Measurements from ENCODE around the gene RABGAP1. TPM values are rescaled to one million over a fixed set of nuclear protein-coding genes. Genes with fewer than 3 reads are reported as not detected.

Gene RABGAP1
- total RNA-seq, 3 donors from 2014 or later (not counting 1 experiment from before 2014, with no cell fraction given) = 37.4 to 49.2 (median 43.0) TPM

GRCh38 chr9:122949696-122950095 lies 8.9 kb downstream of the RABGAP1 start:
- Histone ChIP-seq H3K4me1 (ENCODE audit: control insufficient read depth, insufficient read depth, low read length) (no peaks in the 10 kb centered on the region), H3K9me3 (ENCODE audit: control insufficient read depth, insufficient read depth, low read length) (no peaks in the 10 kb centered on the region), H3K27me3 (ENCODE audit: control insufficient read depth, insufficient read depth, low read length) (no peaks in the 10 kb centered on the region), H3K4me3 (ENCODE audit: low read length) (no peak overlapping the region), H3K27ac (ENCODE audit: low read length) (no peak overlapping the region), H3K36me3 (ENCODE audit: control insufficient read depth, insufficient read depth, low read length) (no peaks in the 10 kb centered on the region)
- H3K4me3 Mint-ChIP-seq = no peak overlapping the region
- intact Hi-C loops (cut with micrococcal nuclease) = no loop called here
- WGBS (ENCODE audit: insufficient coverage) = 93% methylated on average over 1 of the region's 1 CpG
- no peak for TF ChIP-seq CTCF (IDR thresholded peaks at IDR 0.05)
- no peak overlapping the region for H3K27ac Mint-ChIP-seq
- H3K9me3 Mint-ChIP-seq = no peaks in the 10 kb centered on the region
- ATAC-seq (no peak), DNase-seq (no peak)
- peaks cover 33 to 40% of the 10 kb centered on the region in 2 donors for H3K4me1 Mint-ChIP-seq
- no peaks in the 10 kb centered on the region for H3K27me3 Mint-ChIP-seq (ENCODE audit: low read depth in 2 of 2)
- H3K36me3 Mint-ChIP-seq = no peaks in the 10 kb centered on the region

GRCh38 chr9:122950263-122950662 lies 9.4 kb downstream of the RABGAP1 start:
- Mint-ChIP-seq H3K4me1 (peaks cover 35 to 44% of the 10 kb centered on the region in 2 donors), H3K27ac (no peak overlapping the region), H3K9me3 (no peaks in the 10 kb centered on the region), H3K36me3 (no peaks in the 10 kb centered on the region), H3K27me3 (ENCODE audit: low read depth in 2 of 2) (no peaks in the 10 kb centered on the region), H3K4me3 (no peak overlapping the region)
- no peaks in the 10 kb centered on the region for H3K4me1 ChIP-seq (ENCODE audit: control insufficient read depth, insufficient read depth, low read length)
- H3K9me3 ChIP-seq (ENCODE audit: control insufficient read depth, insufficient read depth, low read length) = no peaks in the 10 kb centered on the region
- intact Hi-C loops (cut with micrococcal nuclease) = no loop called here
- H3K36me3 ChIP-seq (ENCODE audit: control insufficient read depth, insufficient read depth, low read length) = no peaks in the 10 kb centered on the region
- ATAC-seq (no peak), DNase-seq (no peak)
- TF ChIP-seq CTCF (IDR thresholded peaks at IDR 0.05) = no peak
- WGBS (ENCODE audit: insufficient coverage) = 96% methylated on average over 3 of the region's 3 CpGs
- no peaks in the 10 kb centered on the region for H3K27me3 ChIP-seq (ENCODE audit: control insufficient read depth, insufficient read depth, low read length)
- H3K27ac ChIP-seq (ENCODE audit: low read length) = no peak overlapping the region
- H3K4me3 ChIP-seq (ENCODE audit: low read length) = no peak overlapping the region

GRCh38 chr9:122951056-122951455 lies 10.2 kb downstream of the RABGAP1 start:
- no peak for TF ChIP-seq CTCF (IDR thresholded peaks at IDR 0.05)
- H3K4me3 ChIP-seq (ENCODE audit: low read length) = no peak overlapping the region
- H3K27me3 ChIP-seq (ENCODE audit: control insufficient read depth, insufficient read depth, low read length) = no peaks in the 10 kb centered on the region
- no peaks in the 10 kb centered on the region for H3K36me3 Mint-ChIP-seq
- peaks cover 28 to 42% of the 10 kb centered on the region in 2 donors for H3K4me1 Mint-ChIP-seq
- H3K27me3 Mint-ChIP-seq (ENCODE audit: low read depth in 2 of 2) = no peaks in the 10 kb centered on the region
- intact Hi-C loops (cut with micrococcal nuclease) = no loop called here
- no peaks in the 10 kb centered on the region for H3K4me1 ChIP-seq (ENCODE audit: control insufficient read depth, insufficient read depth, low read length)
- H3K9me3 Mint-ChIP-seq = no peaks in the 10 kb centered on the region
- ATAC-seq (no peak), DNase-seq (no peak)
- H3K4me3 Mint-ChIP-seq = no peak overlapping the region
- WGBS (ENCODE audit: insufficient coverage) = 80% methylated on average over 1 of the region's 1 CpG
- no peak overlapping the region for H3K27ac ChIP-seq (ENCODE audit: low read length)
- H3K27ac Mint-ChIP-seq = no peak overlapping the region
- H3K9me3 ChIP-seq (ENCODE audit: control insufficient read depth, insufficient read depth, low read length) = no peaks in the 10 kb centered on the region
- no peaks in the 10 kb centered on the region for H3K36me3 ChIP-seq (ENCODE audit: control insufficient read depth, insufficient read depth, low read length)

- no peaks in the 10 kb centered on the region for H3K27me3 ChIP-seq (ENCODE audit: control insufficient read depth, insufficient read depth, low read length)
- H3K27ac ChIP-seq (ENCODE audit: low read length) = no peak overlapping the region
- no peak for ATAC-seq
- no peak for DNase-seq
- H3K36me3 ChIP-seq (ENCODE audit: control insufficient read depth, insufficient read depth, low read length) = no peaks in the 10 kb centered on the region
- H3K4me1 Mint-ChIP-seq = peaks cover 21 to 25% of the 10 kb centered on the region in 2 donors
- H3K9me3 ChIP-seq (ENCODE audit: control insufficient read depth, insufficient read depth, low read length) = no peaks in the 10 kb centered on the region
- no peaks in the 10 kb centered on the region for H3K4me1 ChIP-seq (ENCODE audit: control insufficient read depth, insufficient read depth, low read length)
- intact Hi-C loops (cut with micrococcal nuclease) = no loop called here
- H3K27me3 Mint-ChIP-seq (ENCODE audit: low read depth in 2 of 2) = no peaks in the 10 kb centered on the region
- no peaks in the 10 kb centered on the region for H3K36me3 Mint-ChIP-seq
- H3K9me3 Mint-ChIP-seq = no peaks in the 10 kb centered on the region
- H3K27ac Mint-ChIP-seq = no peak overlapping the region
- H3K4me3 Mint-ChIP-seq = no peak overlapping the region
- no peak for TF ChIP-seq CTCF (IDR thresholded peaks at IDR 0.05)
- no peak overlapping the region for H3K4me3 ChIP-seq (ENCODE audit: low read length)
Measured at GRCh38 chr9:122954253-122954691, 13.5 kb downstream of the RABGAP1 start.
